ENCODE data around the gene GPR42. TPM values are rescaled to one million over a fixed set of nuclear protein-coding genes. Genes with fewer than 3 reads are reported as not detected.

The GPR42 gene
- total and polyA plus RNA-seq, 5 donors from 2014 or later, result not detected

DNA sequence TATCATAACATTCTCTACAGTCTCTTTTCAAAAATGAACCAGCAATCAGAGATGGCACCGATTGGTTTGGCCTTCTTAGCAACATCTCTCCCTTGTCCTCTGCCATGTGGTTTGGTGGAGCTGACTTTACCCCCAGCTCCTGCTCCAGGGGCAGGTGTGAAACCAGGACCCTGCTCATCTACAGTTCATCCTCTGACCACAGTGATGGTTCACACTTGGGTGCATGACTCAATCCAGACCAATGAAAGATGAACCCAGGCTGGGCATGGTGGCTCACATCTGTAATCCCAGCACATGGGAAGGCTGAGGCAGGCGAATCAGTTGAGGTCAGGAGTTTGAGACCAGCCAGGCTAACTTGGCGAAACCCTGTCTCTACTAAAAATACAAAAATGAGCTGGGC, 43.6 kb downstream of the GPR42 start:
- Histone ChIP-seq H3K4me3 (ENCODE audit: low read depth, low read length) (no peak overlapping the region), H3K27me3 (ENCODE audit: control insufficient read depth, insufficient read depth, low read length) (peaks cover 6% of the 10 kb centered on the region), H3K27ac (ENCODE audit: insufficient read depth, low read length, poor library complexity, severe bottlenecking) (no peak overlapping the region), H3K9me3 (ENCODE audit: control insufficient read depth in 2 of 2, low read length in 2 of 2) (no peaks in the 10 kb centered on the region), H3K4me1 (ENCODE audit: control insufficient read depth, insufficient read depth, low read length, poor library complexity, severe bottlenecking) (no peaks in the 10 kb centered on the region), H3K36me3 (ENCODE audit: control insufficient read depth, insufficient read depth, low read length) (no peaks in the 10 kb centered on the region)
- ATAC-seq (ENCODE audit: low read depth in 2 of 2) (no peak), DNase-seq (no peak)
- Mint-ChIP-seq H3K27me3 (peaks cover 29% of the 10 kb centered on the region), H3K36me3 (no peaks in the 10 kb centered on the region), H3K27ac (no peak overlapping the region), H3K9me3 (peaks cover 0 to 1% (median 0%) of the 10 kb centered on the region in 7 donors), H3K4me1 (no peaks in the 10 kb centered on the region), H3K4me3 (no peak overlapping the region)

DNA sequence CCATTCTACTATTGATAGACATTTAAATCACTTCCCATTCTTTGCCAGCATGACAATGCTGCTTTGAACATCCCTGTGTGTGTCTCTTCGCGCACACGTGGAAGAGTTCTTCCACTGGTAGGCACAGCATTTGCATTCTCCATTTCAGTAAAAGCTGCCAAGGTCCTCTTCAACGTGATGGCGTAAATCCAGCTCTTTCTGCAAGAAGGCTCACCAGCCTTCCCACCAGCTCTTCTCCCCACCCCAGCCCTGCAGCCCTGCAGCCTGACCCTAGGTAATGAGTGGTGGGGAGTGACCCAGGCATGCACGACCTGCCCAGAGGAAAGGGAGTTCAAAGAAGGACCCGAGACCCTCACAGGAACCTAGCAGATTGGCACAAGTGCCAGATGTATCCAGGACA, 45.5 kb downstream of the GPR42 start:
- H3K36me3 ChIP-seq (ENCODE audit: control insufficient read depth, insufficient read depth, low read length), result no peaks in the 10 kb centered on the region
- no peak overlapping the region for H3K4me3 ChIP-seq (ENCODE audit: low read depth, low read length)
- H3K4me3 Mint-ChIP-seq, result no peak overlapping the region
- H3K27ac Mint-ChIP-seq, result no peak overlapping the region
- H3K36me3 Mint-ChIP-seq, result no peaks in the 10 kb centered on the region
- no peak for ATAC-seq (ENCODE audit: low read depth in 2 of 2)
- no peak for DNase-seq
- H3K27me3 ChIP-seq (ENCODE audit: control insufficient read depth, insufficient read depth, low read length), result peaks cover 4% of the 10 kb centered on the region
- no peaks in the 10 kb centered on the region for H3K4me1 Mint-ChIP-seq
- peaks cover 26% of the 10 kb centered on the region for H3K27me3 Mint-ChIP-seq
- no peaks in the 10 kb centered on the region for H3K4me1 ChIP-seq (ENCODE audit: control insufficient read depth, insufficient read depth, low read length, poor library complexity, severe bottlenecking)
- no peak overlapping the region for H3K27ac ChIP-seq (ENCODE audit: insufficient read depth, low read length, poor library complexity, severe bottlenecking)
- H3K9me3 ChIP-seq (ENCODE audit: control insufficient read depth in 2 of 2, low read length in 2 of 2), result no peaks in the 10 kb centered on the region
- peaks cover 0 to 1% (median 0%) of the 10 kb centered on the region in 7 donors for H3K9me3 Mint-ChIP-seq

DNA sequence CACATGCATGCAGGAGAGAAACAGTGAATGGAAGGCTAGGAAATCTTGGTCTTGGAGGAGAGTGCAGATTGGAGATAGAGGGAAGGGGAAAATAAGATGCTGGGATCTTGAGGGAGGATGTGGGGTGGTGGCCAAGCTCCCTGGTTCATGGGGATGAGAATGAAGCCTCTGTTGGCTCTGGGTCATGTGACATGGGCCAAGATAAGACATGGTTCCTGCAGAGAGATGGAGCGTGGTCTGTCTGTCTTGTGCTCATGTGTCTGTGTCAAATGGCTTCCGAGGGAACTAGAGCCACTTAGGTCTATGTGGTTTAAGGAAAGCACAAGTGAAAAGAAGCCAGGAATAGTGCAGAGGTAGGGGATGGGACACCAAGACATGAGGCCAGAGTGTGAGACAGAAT, 46.4 kb downstream of the GPR42 start:
- Histone ChIP-seq H3K4me3 (ENCODE audit: low read depth, low read length) (no peak overlapping the region), H3K4me1 (ENCODE audit: control insufficient read depth, insufficient read depth, low read length, poor library complexity, severe bottlenecking) (no peaks in the 10 kb centered on the region), H3K27me3 (ENCODE audit: control insufficient read depth, insufficient read depth, low read length) (peaks cover 3% of the 10 kb centered on the region), H3K36me3 (ENCODE audit: control insufficient read depth, insufficient read depth, low read length) (no peaks in the 10 kb centered on the region), H3K9me3 (ENCODE audit: control insufficient read depth in 2 of 2, low read length in 2 of 2) (no peaks in the 10 kb centered on the region), H3K27ac (ENCODE audit: insufficient read depth, low read length, poor library complexity, severe bottlenecking) (no peak overlapping the region)
- Mint-ChIP-seq H3K27ac (no peak overlapping the region), H3K27me3 (peaks cover 26% of the 10 kb centered on the region), H3K36me3 (no peaks in the 10 kb centered on the region), H3K4me3 (no peak overlapping the region), H3K9me3 (peaks cover 0 to 1% (median 0%) of the 10 kb centered on the region in 7 donors), H3K4me1 (no peaks in the 10 kb centered on the region)
- ATAC-seq (ENCODE audit: low read depth in 2 of 2) (no peak), DNase-seq (no peak)

DNA sequence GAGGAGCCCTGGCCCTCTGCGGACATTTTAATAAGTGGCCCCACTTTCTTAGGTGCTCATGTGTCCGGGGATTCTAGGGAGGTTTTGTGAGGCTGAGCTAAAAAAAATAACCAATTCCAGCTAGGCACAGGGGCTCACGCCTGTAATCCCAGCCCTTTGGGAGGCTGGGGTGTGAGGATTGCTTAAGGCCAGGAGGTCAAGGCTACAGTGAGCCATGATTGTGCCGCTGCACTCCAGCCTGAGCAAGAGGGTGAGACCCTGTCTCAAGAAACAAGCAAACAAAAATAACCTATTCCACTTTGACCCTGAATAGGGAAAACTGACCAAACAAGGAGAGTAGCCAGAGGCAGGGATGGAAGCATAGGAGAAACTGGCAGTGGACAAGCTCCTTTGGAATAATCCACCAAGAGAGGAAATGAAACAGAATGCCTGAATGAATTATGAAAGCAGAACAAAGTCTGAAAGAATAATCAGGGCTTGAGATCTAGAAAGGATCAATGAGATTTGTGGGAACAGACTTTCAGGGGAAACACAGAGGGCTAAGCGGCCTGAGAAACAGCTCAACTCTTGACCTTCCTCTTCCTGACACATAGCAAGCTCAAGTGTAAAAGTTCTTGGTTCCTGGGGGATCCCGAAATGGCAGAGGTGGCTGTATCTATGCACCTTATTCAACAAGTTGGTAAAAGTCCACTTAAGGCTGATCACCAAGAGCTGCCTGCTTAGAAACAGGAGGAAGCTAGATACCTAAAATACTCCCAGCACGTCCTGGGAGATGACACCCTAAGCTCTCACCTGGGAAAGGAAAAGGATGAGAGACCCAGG, 47.1 kb downstream of the GPR42 start:
- Mint-ChIP-seq H3K9me3 (peaks cover 0 to 1% (median 0%) of the 10 kb centered on the region in 7 donors), H3K36me3 (no peaks in the 10 kb centered on the region), H3K4me1 (no peaks in the 10 kb centered on the region), H3K4me3 (no peak overlapping the region), H3K27me3 (peaks cover 26% of the 10 kb centered on the region), H3K27ac (no peak overlapping the region)
- Histone ChIP-seq H3K4me3 (ENCODE audit: low read depth, low read length) (no peak overlapping the region), H3K27ac (ENCODE audit: insufficient read depth, low read length, poor library complexity, severe bottlenecking) (no peak overlapping the region), H3K27me3 (ENCODE audit: control insufficient read depth, insufficient read depth, low read length) (peaks cover 3% of the 10 kb centered on the region), H3K36me3 (ENCODE audit: control insufficient read depth, insufficient read depth, low read length) (no peaks in the 10 kb centered on the region), H3K9me3 (ENCODE audit: control insufficient read depth in 2 of 2, low read length in 2 of 2) (no peaks in the 10 kb centered on the region), H3K4me1 (ENCODE audit: control insufficient read depth, insufficient read depth, low read length, poor library complexity, severe bottlenecking) (no peaks in the 10 kb centered on the region)
- DNase-seq, result no peak
- ATAC-seq (ENCODE audit: low read depth in 2 of 2), result no peak

DNA sequence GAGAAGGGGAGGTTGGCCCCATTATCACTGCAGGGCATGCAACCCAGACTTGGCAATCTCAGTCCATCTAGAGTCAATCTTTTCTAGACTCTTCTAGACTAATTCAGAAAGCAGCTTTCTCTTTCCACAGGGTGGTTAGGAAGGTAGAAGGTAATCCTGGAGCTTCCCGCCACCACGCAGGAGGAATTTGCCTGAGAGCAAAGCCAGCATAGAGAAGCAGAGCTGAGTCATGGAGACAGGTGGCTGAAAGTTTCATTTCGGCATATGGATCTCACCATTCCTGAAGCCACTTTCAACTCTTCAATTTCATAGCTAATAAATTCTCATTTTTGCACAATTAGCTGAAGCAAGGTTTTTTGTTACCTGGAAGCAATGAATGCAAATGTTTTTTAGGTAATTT, 48.2 kb downstream of the GPR42 start:
- H3K4me1 Mint-ChIP-seq, result no peaks in the 10 kb centered on the region
- peaks cover 0 to 1% (median 0%) of the 10 kb centered on the region in 7 donors for H3K9me3 Mint-ChIP-seq
- H3K9me3 ChIP-seq (ENCODE audit: control insufficient read depth in 2 of 2, low read length in 2 of 2), result no peaks in the 10 kb centered on the region
- no peak overlapping the region for H3K4me3 ChIP-seq (ENCODE audit: low read depth, low read length)
- no peak overlapping the region for H3K27ac ChIP-seq (ENCODE audit: insufficient read depth, low read length, poor library complexity, severe bottlenecking)
- peaks cover 3% of the 10 kb centered on the region for H3K27me3 ChIP-seq (ENCODE audit: control insufficient read depth, insufficient read depth, low read length)
- no peaks in the 10 kb centered on the region for H3K36me3 Mint-ChIP-seq
- H3K36me3 ChIP-seq (ENCODE audit: control insufficient read depth, insufficient read depth, low read length), result no peaks in the 10 kb centered on the region
- no peaks in the 10 kb centered on the region for H3K4me1 ChIP-seq (ENCODE audit: control insufficient read depth, insufficient read depth, low read length, poor library complexity, severe bottlenecking)
- ATAC-seq (ENCODE audit: low read depth in 2 of 2) (no peak), DNase-seq (no peak)
- peaks cover 20% of the 10 kb centered on the region for H3K27me3 Mint-ChIP-seq
- H3K27ac Mint-ChIP-seq, result no peak overlapping the region
- no peak overlapping the region for H3K4me3 Mint-ChIP-seq

DNA sequence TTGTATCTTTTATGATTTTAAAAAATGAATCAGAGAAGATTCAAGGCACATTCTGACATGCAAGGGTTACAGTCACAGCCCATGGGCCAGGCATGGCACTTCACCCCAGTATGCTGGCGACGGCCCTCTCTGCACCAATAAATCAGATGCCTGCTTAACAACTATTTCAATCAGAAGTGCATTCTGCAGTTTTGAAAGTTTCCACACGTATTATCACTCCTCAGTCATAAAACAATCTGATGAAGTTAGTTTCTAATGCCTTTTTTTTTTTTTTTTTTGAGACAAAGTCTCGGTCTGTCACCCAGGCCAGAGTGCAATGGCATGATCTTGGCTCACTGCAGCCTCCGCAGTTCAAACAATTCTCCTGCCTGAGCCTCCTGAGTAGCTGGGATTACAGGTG, 48.9 kb downstream of the GPR42 start:
- peaks cover 20% of the 10 kb centered on the region for H3K27me3 Mint-ChIP-seq
- no peaks in the 10 kb centered on the region for H3K9me3 ChIP-seq (ENCODE audit: control insufficient read depth in 2 of 2, low read length in 2 of 2)
- no peak overlapping the region for H3K4me3 Mint-ChIP-seq
- H3K27ac ChIP-seq (ENCODE audit: insufficient read depth, low read length, poor library complexity, severe bottlenecking), result no peak overlapping the region
- H3K4me1 Mint-ChIP-seq, result no peaks in the 10 kb centered on the region
- H3K27ac Mint-ChIP-seq, result no peak overlapping the region
- no peaks in the 10 kb centered on the region for H3K36me3 ChIP-seq (ENCODE audit: control insufficient read depth, insufficient read depth, low read length)
- H3K36me3 Mint-ChIP-seq, result no peaks in the 10 kb centered on the region
- peaks cover 3% of the 10 kb centered on the region for H3K27me3 ChIP-seq (ENCODE audit: control insufficient read depth, insufficient read depth, low read length)
- peaks cover 0 to 1% (median 0%) of the 10 kb centered on the region in 7 donors for H3K9me3 Mint-ChIP-seq
- no peaks in the 10 kb centered on the region for H3K4me1 ChIP-seq (ENCODE audit: control insufficient read depth, insufficient read depth, low read length, poor library complexity, severe bottlenecking)
- DNase-seq (no peak), ATAC-seq (ENCODE audit: low read depth in 2 of 2) (no peak)
- no peak overlapping the region for H3K4me3 ChIP-seq (ENCODE audit: low read depth, low read length)

DNA sequence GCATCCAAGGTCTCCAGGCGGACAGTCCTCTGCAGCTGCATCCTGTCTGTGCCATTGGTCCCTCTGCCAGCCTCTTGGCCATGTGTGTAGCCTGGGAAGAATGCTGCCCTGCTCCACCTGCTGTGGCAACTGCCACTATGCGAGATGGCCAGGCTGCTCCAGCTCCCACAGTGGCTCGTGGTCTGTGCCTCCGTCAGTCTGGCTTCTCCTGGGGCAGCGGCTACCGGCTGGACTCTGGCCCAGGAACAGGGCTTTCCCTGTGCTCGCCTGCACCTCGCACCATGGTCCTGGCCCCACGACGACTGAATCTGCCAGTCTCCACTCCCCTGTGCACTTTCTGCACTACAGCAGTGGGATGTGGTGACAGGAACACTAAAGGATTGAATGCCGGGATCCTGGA, 50.5 kb downstream of the GPR42 start:
- Histone ChIP-seq H3K27me3 (ENCODE audit: control insufficient read depth, insufficient read depth, low read length) (peaks cover 3% of the 10 kb centered on the region), H3K27ac (ENCODE audit: insufficient read depth, low read length, poor library complexity, severe bottlenecking) (no peak overlapping the region), H3K4me3 (ENCODE audit: low read depth, low read length) (no peak overlapping the region), H3K4me1 (ENCODE audit: control insufficient read depth, insufficient read depth, low read length, poor library complexity, severe bottlenecking) (no peaks in the 10 kb centered on the region), H3K9me3 (ENCODE audit: control insufficient read depth in 2 of 2, low read length in 2 of 2) (no peaks in the 10 kb centered on the region), H3K36me3 (ENCODE audit: control insufficient read depth, insufficient read depth, low read length) (no peaks in the 10 kb centered on the region)
- Mint-ChIP-seq H3K4me1 (no peaks in the 10 kb centered on the region), H3K9me3 (peaks cover 0 to 1% (median 0%) of the 10 kb centered on the region in 7 donors), H3K27ac (no peak overlapping the region), H3K4me3 (no peak overlapping the region), H3K36me3 (no peaks in the 10 kb centered on the region), H3K27me3 (peaks cover 14% of the 10 kb centered on the region)
- ATAC-seq (ENCODE audit: low read depth in 2 of 2) (no peak), DNase-seq (no peak)
